GM12801 (cell line): Measurements from ENCODE around the gene AQP9.

ENCODE experiments used
- TF ChIP-seq, protein P1 (sequence below): IDR thresholded peaks from one replicate; pipeline ENCODE4 v1.5.1; 2011; ENCODE audit warnings: control low read depth; ENCODE audit not compliant: insufficient read length; ENCODE audit errors: extremely low read depth

The AQP9 gene

GRCh38 chr15:58222679-58223078, 84.5 kb downstream of the AQP9 start:
- TF ChIP-seq, protein P1, sequence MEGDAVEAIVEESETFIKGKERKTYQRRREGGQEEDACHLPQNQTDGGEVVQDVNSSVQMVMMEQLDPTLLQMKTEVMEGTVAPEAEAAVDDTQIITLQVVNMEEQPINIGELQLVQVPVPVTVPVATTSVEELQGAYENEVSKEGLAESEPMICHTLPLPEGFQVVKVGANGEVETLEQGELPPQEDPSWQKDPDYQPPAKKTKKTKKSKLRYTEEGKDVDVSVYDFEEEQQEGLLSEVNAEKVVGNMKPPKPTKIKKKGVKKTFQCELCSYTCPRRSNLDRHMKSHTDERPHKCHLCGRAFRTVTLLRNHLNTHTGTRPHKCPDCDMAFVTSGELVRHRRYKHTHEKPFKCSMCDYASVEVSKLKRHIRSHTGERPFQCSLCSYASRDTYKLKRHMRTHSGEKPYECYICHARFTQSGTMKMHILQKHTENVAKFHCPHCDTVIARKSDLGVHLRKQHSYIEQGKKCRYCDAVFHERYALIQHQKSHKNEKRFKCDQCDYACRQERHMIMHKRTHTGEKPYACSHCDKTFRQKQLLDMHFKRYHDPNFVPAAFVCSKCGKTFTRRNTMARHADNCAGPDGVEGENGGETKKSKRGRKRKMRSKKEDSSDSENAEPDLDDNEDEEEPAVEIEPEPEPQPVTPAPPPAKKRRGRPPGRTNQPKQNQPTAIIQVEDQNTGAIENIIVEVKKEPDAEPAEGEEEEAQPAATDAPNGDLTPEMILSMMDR = no peak

GRCh38 chr15:58223432-58223831, 85.3 kb downstream of the AQP9 start:
- TF ChIP-seq, protein P1 = no peak

GRCh38 chr15:58224068-58224467, 85.9 kb downstream of the AQP9 start:
- TF ChIP-seq, protein P1 = no peak

DNA sequence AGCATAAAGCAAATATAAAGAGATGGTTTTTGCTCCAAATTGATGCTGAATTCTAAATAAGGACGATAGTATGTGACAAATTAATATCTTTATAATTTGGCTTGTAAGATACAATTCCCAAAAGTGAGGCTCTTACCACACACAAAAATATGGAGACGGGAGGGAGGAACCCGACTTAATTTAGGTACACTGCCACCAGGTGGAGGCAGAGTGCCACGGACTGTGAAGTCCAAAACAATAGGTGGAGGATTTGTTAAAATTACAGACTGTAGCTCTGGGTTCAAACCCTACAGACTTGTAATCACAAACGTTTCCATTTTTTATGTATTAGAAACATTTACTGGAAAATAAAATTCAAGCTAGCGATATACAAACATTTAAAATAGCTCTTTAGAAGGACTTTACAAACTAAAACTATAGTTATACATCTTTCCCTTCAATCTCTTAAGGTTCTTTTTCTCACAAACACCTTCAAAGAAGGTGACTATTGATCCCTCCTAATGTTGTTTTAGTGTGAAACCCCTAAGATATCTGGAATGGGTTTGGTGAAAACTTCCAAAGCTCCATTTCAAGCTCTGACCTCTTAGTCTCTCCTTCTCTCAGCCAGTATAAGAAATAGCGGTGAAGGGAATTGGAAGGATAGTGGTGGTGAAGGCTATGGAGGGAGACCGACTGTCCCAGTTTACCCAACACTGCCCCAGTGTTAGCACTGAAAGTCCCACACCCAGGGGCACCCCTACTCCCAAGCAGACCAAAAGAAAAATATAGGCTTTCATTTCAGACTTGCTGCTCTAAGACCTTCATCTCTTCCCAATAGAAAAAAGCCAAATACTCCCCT, 89.7 kb downstream of the AQP9 start:
- TF ChIP-seq, protein P1 = no peak

DNA sequence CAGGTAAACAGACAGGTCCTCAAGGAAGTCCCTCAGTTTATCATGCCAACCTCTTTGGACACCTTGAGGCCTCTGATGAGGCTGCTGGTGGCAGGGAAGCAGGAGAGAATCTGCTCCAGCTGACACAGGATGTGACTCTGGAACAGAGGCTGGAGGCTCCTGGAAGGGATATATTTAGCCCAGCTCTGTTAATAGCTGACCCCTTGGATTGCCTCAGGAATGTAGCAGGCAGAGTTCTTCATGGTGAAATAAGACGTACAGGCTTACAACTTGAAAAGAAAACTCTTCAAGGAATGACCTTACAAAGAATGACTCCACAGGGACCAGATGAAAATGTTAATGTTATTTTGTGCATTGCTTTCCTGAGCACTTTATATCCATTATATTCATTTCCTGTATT, 90.5 kb downstream of the AQP9 start:
- TF ChIP-seq, protein P1 = no peak

GRCh38 chr15:58229297-58229768, 91.2 kb downstream of the AQP9 start:
- TF ChIP-seq, protein P1 = no peak

DNA sequence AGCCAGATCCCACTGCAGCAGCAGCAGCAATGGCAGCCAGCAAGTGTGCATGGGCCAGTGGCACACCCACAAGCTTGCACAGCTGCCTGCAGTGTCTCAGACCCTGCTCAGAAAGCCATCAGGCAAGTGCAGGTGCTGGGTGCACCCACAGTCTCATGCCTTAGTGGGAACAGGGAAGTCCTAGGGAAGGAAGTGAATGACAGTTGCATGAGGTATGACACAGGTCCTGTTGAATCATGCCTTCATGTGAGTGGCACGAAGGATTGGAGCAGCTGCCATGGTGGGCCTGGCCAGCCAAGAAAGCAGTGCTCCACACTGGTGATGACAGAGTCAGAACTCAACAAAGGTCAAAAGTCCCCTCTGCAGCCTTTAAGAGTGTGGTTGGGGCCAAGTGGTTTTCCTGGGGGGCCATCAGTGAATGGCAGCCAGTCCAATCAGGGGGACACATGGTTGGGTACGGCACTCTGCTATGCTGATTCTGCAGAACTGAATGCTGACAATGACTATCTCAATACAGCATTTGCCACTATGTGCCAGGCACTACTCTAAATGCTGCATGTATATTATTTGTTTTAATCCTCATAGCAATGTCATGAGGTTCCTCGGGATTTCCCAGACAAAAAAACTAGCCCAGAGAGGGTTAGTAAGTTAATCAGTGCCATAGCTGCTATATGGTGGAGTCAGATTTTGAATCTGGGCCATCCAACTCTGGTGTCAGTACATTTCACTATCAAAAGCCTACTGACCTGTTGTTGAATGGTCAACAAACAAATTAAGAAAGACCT, 94.3 kb downstream of the AQP9 start:
- TF ChIP-seq, protein P1 = no peak
